ENCODE results near the gene KLRC1.
"Not testable (repeated sequence)": the region's sequence is repeated elsewhere in the genome, so short reads cannot be mapped to it uniquely, and the experiment has no call there.

Gene KLRC1

DNA sequence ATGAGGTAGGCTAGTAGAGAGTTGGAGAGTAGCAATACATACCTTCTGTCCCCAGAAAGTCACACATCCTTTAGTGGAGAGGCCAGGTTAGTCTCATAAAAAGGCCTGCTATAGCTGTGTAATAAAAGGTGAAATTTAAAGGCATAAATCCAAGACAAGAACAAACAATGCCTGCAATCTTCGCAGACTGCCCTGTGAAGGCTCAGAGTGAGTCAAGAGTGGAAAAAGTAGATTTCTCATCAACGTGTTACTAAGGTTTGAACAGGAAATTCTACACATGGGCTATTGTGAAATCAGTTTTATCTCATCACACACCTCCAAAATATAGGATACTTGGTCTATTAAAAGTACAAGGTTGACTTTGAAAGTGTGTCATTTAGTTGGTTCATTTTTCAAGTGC, at the start of gene KLRC1:
TSS of gene KLRC1 (minus strand) at position 222 of the 400 bp plus-strand sequence. CDS start 2,221 bp downstream, outside the sequence.
- Histone ChIP-seq H3K36me3 (ENCODE audit: control insufficient read depth in 5 of 5, insufficient read depth in 5 of 5, low read length in 5 of 5) (no peaks in the 10 kb centered on the region), H3K4me3 (ENCODE audit: low read depth in 1 of 5, low read length in 5 of 5) (no peak within 1 kb of the TSS), H3K27me3 (ENCODE audit: control insufficient read depth in 5 of 5, insufficient read depth in 4 of 5, low read length in 5 of 5) (no peaks in the 10 kb centered on the region), H3K4me1 (ENCODE audit: control insufficient read depth in 5 of 5, insufficient read depth in 5 of 5, low read length in 5 of 5) (no peaks in the 10 kb centered on the region), H3K9me3 (ENCODE audit: control insufficient read depth in 5 of 5, low read length in 5 of 5) (peaks cover 5 to 23% (median 22%) of the 10 kb centered on the region in 5 donors), H3K27ac (ENCODE audit: low read depth, low read length) (no peak within 1 kb of the TSS), H3K9ac (ENCODE audit: low read length in 5 of 5) (no peak within 1 kb of the TSS)

DNA sequence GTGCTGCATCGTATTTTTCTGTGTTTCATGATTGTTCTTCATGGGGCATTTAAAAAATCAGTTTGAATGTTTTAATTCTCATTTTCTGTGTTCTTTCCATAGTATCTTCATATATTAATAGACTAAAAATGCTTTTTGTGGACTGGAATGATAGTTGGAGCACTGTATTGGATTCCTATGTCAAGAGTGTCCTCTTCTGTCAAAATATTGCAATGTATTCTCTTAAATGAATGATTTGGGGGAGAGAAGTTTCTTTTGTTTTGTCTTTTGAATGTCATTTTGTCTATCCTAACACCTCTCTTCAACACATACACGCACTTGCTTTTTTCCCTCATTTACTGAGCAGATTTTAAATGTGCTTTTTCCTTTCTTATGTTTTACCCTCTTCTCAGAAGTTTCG, 47.9 kb upstream of the KLRC1 start:
- Histone ChIP-seq H3K9ac (ENCODE audit: low read length in 5 of 5) (no peak overlapping the region), H3K4me1 (ENCODE audit: control insufficient read depth in 5 of 5, insufficient read depth in 5 of 5, low read length in 5 of 5) (no peaks in the 10 kb centered on the region), H3K36me3 (ENCODE audit: control insufficient read depth in 5 of 5, insufficient read depth in 5 of 5, low read length in 5 of 5) (no peaks in the 10 kb centered on the region), H3K9me3 (ENCODE audit: control insufficient read depth in 5 of 5, low read length in 5 of 5) (no peaks in the 10 kb centered on the region), H3K27me3 (ENCODE audit: control insufficient read depth in 5 of 5, insufficient read depth in 4 of 5, low read length in 5 of 5) (no peaks in the 10 kb centered on the region), H3K27ac (ENCODE audit: low read depth, low read length) (no peak overlapping the region), H3K4me3 (ENCODE audit: low read depth in 1 of 5, low read length in 5 of 5) (no peak overlapping the region)

DNA sequence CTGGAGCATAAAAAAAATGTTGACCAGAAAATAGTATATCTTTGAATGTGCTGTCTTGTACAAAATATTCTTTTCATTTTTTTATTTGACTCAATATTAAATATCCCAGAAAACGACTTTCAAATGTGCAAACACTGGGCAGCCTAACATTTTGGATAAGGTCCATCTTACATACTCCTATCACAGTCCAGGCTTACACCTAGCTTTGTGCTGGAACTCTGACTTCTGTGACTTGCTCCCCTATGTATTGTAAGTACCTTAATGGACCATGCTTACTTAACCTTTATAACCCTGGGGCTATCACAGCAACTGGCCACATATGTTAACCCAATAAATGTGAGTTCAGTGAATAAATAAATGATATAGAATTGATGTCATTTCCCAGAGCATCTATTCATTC, 44.9 kb upstream of the KLRC1 start:
- Histone ChIP-seq H3K4me3 (ENCODE audit: low read depth in 1 of 5, low read length in 5 of 5) (no peak overlapping the region), H3K27me3 (ENCODE audit: control insufficient read depth in 5 of 5, insufficient read depth in 4 of 5, low read length in 5 of 5) (no peaks in the 10 kb centered on the region), H3K9me3 (ENCODE audit: control insufficient read depth in 5 of 5, low read length in 5 of 5) (no peaks in the 10 kb centered on the region), H3K9ac (ENCODE audit: low read length in 5 of 5) (no peak overlapping the region), H3K4me1 (ENCODE audit: control insufficient read depth in 5 of 5, insufficient read depth in 5 of 5, low read length in 5 of 5) (no peaks in the 10 kb centered on the region), H3K36me3 (ENCODE audit: control insufficient read depth in 5 of 5, insufficient read depth in 5 of 5, low read length in 5 of 5) (no peaks in the 10 kb centered on the region), H3K27ac (ENCODE audit: low read depth, low read length) (no peak overlapping the region)

DNA sequence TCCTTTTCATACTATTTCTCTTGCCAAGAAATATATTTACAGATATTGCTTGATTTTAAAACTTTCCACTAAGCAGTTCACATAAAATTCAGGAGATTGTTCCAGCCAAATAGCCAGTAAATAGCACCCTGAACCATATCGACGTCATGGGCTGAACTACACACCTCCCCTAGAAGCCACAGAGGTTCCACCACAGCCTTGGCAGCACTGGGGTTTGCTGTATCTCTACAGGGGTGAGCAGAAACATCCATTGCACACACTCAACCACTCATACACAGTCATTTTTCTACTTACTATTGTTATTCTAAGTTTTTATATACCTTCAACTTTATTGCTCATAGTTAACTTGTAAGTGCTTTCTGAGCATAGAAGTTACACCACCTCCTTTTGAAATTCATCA, 44.4 kb upstream of the KLRC1 start:
- Histone ChIP-seq H3K36me3 (ENCODE audit: control insufficient read depth in 5 of 5, insufficient read depth in 5 of 5, low read length in 5 of 5) (no peaks in the 10 kb centered on the region), H3K4me1 (ENCODE audit: control insufficient read depth in 5 of 5, insufficient read depth in 5 of 5, low read length in 5 of 5) (no peaks in the 10 kb centered on the region), H3K27ac (ENCODE audit: low read depth, low read length) (no peak overlapping the region), H3K9me3 (ENCODE audit: control insufficient read depth in 5 of 5, low read length in 5 of 5) (no peaks in the 10 kb centered on the region), H3K4me3 (ENCODE audit: low read depth in 1 of 5, low read length in 5 of 5) (no peak overlapping the region), H3K9ac (ENCODE audit: low read length in 5 of 5) (no peak overlapping the region), H3K27me3 (ENCODE audit: control insufficient read depth in 5 of 5, insufficient read depth in 4 of 5, low read length in 5 of 5) (no peaks in the 10 kb centered on the region)

DNA sequence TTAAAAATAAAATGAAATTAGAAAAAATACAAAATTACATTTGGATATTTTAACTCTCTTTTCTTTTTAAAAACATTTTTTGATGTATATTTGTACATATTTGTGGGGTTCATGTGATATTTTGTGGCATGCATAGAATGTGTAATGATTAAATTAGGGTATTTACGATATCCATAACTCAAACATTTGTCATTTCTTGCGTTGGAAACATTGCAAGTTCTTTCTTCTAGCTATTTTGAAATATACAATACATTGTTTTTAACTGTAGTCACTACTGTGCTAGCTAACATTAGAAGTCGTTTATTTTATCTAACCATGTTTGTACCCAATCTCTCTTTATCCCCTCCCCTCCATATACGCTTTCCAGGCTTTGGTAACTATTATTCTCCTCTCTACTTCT, 38.6 kb upstream of the KLRC1 start:
- no peak overlapping the region for H3K27ac ChIP-seq (ENCODE audit: low read depth, low read length)
- no peak overlapping the region for H3K9ac ChIP-seq (ENCODE audit: low read length in 5 of 5)
- H3K4me3 ChIP-seq (ENCODE audit: low read depth in 1 of 5, low read length in 5 of 5), result no peak overlapping the region
- no peaks in the 10 kb centered on the region for H3K4me1 ChIP-seq (ENCODE audit: control insufficient read depth in 5 of 5, insufficient read depth in 5 of 5, low read length in 5 of 5)
- H3K9me3 ChIP-seq (ENCODE audit: control insufficient read depth in 5 of 5, low read length in 5 of 5), result peaks cover 0 to 2% (median 0%) of the 10 kb centered on the region in 5 donors
- no peaks in the 10 kb centered on the region for H3K27me3 ChIP-seq (ENCODE audit: control insufficient read depth in 5 of 5, insufficient read depth in 4 of 5, low read length in 5 of 5)
- H3K36me3 ChIP-seq (ENCODE audit: control insufficient read depth in 5 of 5, insufficient read depth in 5 of 5, low read length in 5 of 5), result no peaks in the 10 kb centered on the region

DNA sequence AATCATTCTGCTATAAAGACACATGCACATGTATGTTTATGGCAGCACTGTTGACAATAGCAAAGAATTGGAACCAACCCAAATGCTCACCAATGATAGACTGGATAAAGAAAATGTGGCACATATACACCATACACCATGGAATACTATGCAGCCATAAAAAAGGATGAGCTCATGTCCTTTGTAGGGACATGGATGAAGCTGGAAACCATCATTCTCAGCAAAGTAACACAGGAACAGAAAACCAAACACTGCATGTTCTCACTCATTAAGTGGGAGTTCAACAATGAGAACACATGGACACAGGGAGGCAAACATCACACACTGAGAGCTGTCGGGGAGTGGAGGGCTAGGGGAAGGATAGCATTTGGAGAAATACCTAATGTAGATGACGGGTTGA, 34.2 kb upstream of the KLRC1 start:
- not testable (repeated sequence) for H3K27me3 ChIP-seq (ENCODE audit: control insufficient read depth in 5 of 5, insufficient read depth in 4 of 5, low read length in 5 of 5); H3K9me3 ChIP-seq (ENCODE audit: control insufficient read depth in 5 of 5, low read length in 5 of 5); H3K36me3 ChIP-seq (ENCODE audit: control insufficient read depth in 5 of 5, insufficient read depth in 5 of 5, low read length in 5 of 5); H3K4me3 ChIP-seq (ENCODE audit: low read depth in 1 of 5, low read length in 5 of 5); H3K27ac ChIP-seq (ENCODE audit: low read depth, low read length); H3K4me1 ChIP-seq (ENCODE audit: control insufficient read depth in 5 of 5, insufficient read depth in 5 of 5, low read length in 5 of 5); H3K9ac ChIP-seq (ENCODE audit: low read length in 5 of 5)

DNA sequence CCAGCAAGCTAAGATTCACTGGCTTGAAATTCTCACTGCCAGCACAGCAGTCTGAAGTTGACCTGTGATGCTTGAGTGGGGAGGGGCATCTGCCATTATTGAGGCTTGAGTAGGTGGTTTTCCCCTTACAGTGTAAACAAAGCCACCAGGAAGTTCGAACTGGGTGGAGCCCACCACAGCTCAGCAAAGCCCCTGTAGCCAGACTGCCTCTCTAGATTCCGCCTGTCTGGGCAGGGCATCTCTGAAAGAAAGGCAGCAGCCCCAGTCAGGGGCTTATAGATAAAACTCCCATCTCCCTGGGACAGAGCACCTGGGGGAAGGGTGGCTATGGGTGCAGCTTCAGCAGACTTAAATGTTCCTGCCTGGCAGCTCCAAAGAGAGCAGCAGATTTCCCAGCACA, 28.7 kb upstream of the KLRC1 start:
- not testable (repeated sequence) for H3K36me3 ChIP-seq (ENCODE audit: control insufficient read depth in 5 of 5, insufficient read depth in 5 of 5, low read length in 5 of 5); H3K27ac ChIP-seq (ENCODE audit: low read depth, low read length); H3K4me1 ChIP-seq (ENCODE audit: control insufficient read depth in 5 of 5, insufficient read depth in 5 of 5, low read length in 5 of 5); H3K9ac ChIP-seq (ENCODE audit: low read length in 5 of 5); H3K4me3 ChIP-seq (ENCODE audit: low read depth in 1 of 5, low read length in 5 of 5); H3K27me3 ChIP-seq (ENCODE audit: control insufficient read depth in 5 of 5, insufficient read depth in 4 of 5, low read length in 5 of 5); H3K9me3 ChIP-seq (ENCODE audit: control insufficient read depth in 5 of 5, low read length in 5 of 5)

DNA sequence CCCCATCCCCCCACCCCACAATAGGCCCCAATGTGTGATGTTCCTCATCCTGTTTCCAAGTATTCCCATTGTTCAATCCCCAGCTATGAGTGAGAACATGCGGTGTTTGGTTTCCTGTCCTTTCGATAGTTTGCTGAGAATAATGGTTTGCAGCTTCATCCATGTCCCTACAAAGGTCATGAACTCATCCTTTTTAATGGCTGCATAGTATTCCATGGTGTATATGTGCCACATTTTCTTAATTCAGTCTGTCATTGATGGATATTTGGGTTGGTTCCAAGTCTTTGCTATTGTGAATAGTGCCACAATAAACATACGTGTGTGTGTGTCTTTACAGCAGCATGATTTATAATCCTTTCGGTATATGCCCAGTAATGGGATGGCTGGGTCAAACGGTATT, 19.6 kb upstream of the KLRC1 start:
- H3K4me3 ChIP-seq (ENCODE audit: low read depth in 1 of 5, low read length in 5 of 5); H3K27me3 ChIP-seq (ENCODE audit: control insufficient read depth in 5 of 5, insufficient read depth in 4 of 5, low read length in 5 of 5); H3K36me3 ChIP-seq (ENCODE audit: control insufficient read depth in 5 of 5, insufficient read depth in 5 of 5, low read length in 5 of 5); H3K4me1 ChIP-seq (ENCODE audit: control insufficient read depth in 5 of 5, insufficient read depth in 5 of 5, low read length in 5 of 5); H3K9ac ChIP-seq (ENCODE audit: low read length in 5 of 5); H3K27ac ChIP-seq (ENCODE audit: low read depth, low read length); H3K9me3 ChIP-seq (ENCODE audit: control insufficient read depth in 5 of 5, low read length in 5 of 5): not testable (repeated sequence)

DNA sequence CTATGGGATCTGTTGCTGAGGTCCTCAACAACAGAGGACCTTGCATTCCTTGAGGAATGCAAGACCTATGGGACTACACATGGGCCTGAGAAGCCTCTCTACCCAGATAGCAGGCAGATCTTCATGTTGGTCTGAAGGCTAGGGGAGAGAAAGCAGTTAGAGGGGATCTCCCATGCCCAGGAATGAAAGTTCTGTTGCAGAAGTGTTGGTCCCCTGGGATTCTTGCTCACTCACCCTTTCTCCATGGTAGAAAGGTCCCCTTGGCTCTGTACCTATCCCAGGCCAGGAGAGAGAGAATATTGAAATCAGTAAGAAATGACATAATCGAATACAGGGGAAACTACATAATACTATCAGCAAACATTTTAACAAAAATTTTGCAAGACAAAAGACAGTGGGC, 16.5 kb upstream of the KLRC1 start:
- Histone ChIP-seq H3K27ac (ENCODE audit: low read depth, low read length) (no peak overlapping the region), H3K9ac (ENCODE audit: low read length in 5 of 5) (no peak overlapping the region), H3K4me1 (ENCODE audit: control insufficient read depth in 5 of 5, insufficient read depth in 5 of 5, low read length in 5 of 5) (no peaks in the 10 kb centered on the region), H3K36me3 (ENCODE audit: control insufficient read depth in 5 of 5, insufficient read depth in 5 of 5, low read length in 5 of 5) (no peaks in the 10 kb centered on the region), H3K27me3 (ENCODE audit: control insufficient read depth in 5 of 5, insufficient read depth in 4 of 5, low read length in 5 of 5) (peaks cover 0 to 4% (median 0%) of the 10 kb centered on the region in 5 donors), H3K4me3 (ENCODE audit: low read depth in 1 of 5, low read length in 5 of 5) (no peak overlapping the region), H3K9me3 (ENCODE audit: control insufficient read depth in 5 of 5, low read length in 5 of 5) (peaks cover 0 to 2% (median 0%) of the 10 kb centered on the region in 5 donors)

DNA sequence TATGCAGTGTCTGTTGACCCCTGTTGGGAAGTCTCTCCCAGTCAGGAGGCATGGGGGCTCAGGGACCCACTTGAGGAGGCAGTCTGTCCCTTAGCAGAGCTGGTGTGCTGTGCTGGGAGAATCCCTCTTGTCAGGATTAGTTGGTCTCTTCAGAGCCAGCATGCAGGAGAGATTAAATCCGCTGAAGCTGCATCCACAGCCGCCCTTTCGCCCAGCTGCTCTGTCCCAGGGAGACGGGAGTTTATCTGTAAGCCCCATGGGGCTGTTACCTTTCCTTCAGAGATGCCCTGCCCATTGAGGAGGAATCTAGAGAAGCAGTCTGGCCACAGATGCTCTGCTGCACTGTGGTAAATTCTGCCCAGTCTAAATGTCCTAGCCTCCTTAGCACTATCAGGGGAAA, 13.1 kb upstream of the KLRC1 start:
- Histone ChIP-seq H3K27ac (ENCODE audit: low read depth, low read length) (no peak overlapping the region), H3K27me3 (ENCODE audit: control insufficient read depth in 5 of 5, insufficient read depth in 4 of 5, low read length in 5 of 5) (peaks cover 0 to 4% (median 0%) of the 10 kb centered on the region in 5 donors), H3K9me3 (ENCODE audit: control insufficient read depth in 5 of 5, low read length in 5 of 5) (no peaks in the 10 kb centered on the region), H3K9ac (ENCODE audit: low read length in 5 of 5) (no peak overlapping the region), H3K4me1 (ENCODE audit: control insufficient read depth in 5 of 5, insufficient read depth in 5 of 5, low read length in 5 of 5) (no peaks in the 10 kb centered on the region), H3K4me3 (ENCODE audit: low read depth in 1 of 5, low read length in 5 of 5) (no peak overlapping the region), H3K36me3 (ENCODE audit: control insufficient read depth in 5 of 5, insufficient read depth in 5 of 5, low read length in 5 of 5) (no peaks in the 10 kb centered on the region)

DNA sequence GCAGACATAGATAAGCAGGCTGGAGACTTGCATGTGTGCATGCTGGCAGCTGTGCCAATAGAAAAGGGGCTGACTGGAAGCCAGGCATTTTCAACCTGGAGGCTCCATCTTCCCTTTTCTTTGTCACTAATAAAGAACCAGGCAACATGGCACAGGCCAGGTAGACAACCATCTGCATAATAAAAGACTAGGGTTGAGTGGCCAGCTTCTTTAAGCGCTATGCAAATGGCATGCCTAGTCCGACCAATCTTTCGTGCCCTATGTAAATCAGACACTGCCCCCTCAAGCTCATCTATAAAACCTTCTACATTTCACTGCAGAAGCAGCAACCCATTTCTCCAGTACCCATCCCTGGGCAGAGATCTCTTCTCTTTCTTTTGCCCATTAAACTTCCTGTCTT, 4.6 kb upstream of the KLRC1 start:
- H3K4me3 ChIP-seq (ENCODE audit: low read depth in 1 of 5, low read length in 5 of 5), result no peak overlapping the region
- peaks cover 5 to 27% (median 22%) of the 10 kb centered on the region in 5 donors for H3K9me3 ChIP-seq (ENCODE audit: control insufficient read depth in 5 of 5, low read length in 5 of 5)
- H3K27ac ChIP-seq (ENCODE audit: low read depth, low read length), result no peak overlapping the region
- H3K9ac ChIP-seq (ENCODE audit: low read length in 5 of 5), result no peak overlapping the region
- H3K36me3 ChIP-seq (ENCODE audit: control insufficient read depth in 5 of 5, insufficient read depth in 5 of 5, low read length in 5 of 5), result no peaks in the 10 kb centered on the region
- H3K4me1 ChIP-seq (ENCODE audit: control insufficient read depth in 5 of 5, insufficient read depth in 5 of 5, low read length in 5 of 5), result no peaks in the 10 kb centered on the region
- H3K27me3 ChIP-seq (ENCODE audit: control insufficient read depth in 5 of 5, insufficient read depth in 4 of 5, low read length in 5 of 5), result no peaks in the 10 kb centered on the region
